IMR-90 (cell line): ENCODE data around the gene ERMP1. TPM values are rescaled to one million over a fixed set of nuclear protein-coding genes. Genes with fewer than 3 reads are reported as not detected.

Experiments
- ATAC-seq: fragments of 200-7000 bp; cut with Tn5 transposase; 2 replicates; pipeline ENCODE4 v1.9.1; 2020; ENCODE audit warnings: low read depth, mild to moderate bottlenecking, moderate library complexity
- BruUV-seq: library from RNA; stranded (reverse); fragments of 400-500 nt; replicated peaks from 2 replicates; lab custom pipeline; 2021; lab: Mats Ljungman, UMichigan
- CTCF ChIA-PET: fragments of 300-600 bp; formaldehyde crosslinking; extraction: SDS; loops from one replicate; lab custom pipeline; 2021; ENCODE audit warnings: antibody characterized with exemption; lab: Yijun Ruan, JAX
- POLR2A ChIA-PET: fragments of 300-600 bp; sonication (Branson Sonifier 250); formaldehyde crosslinking; loops from one replicate; lab custom pipeline; 2022; ENCODE audit warnings: antibody characterized with exemption; ENCODE audit not compliant: unreplicated experiment; lab: Charles Lee
- DNase-seq: peaks from one replicate; pipeline ENCODE4 v3.0.0; 2013
- H2AFZ ChIP-seq: replicated peaks from 2 replicates; pipeline ENCODE3; 2013; ENCODE audit warnings: low read length, mild to moderate bottlenecking; ENCODE audit not compliant: poor library complexity
- H2AK5ac ChIP-seq: 2 replicates; pipeline ENCODE4 v1.6.1; 2013; ENCODE audit warnings: low read depth, low read length, inconsistent platforms
- H2AK9ac ChIP-seq: replicated peaks from 2 replicates; pipeline ENCODE3; 2013; ENCODE audit warnings: mild to moderate bottlenecking, low read depth, low read length, moderate library complexity; ENCODE audit not compliant: poor library complexity
- H2BK120ac ChIP-seq: 2 replicates; pipeline ENCODE4 v1.6.1; 2013; ENCODE audit warnings: low read depth, low read length, inconsistent platforms
- H2BK15ac ChIP-seq: 3 replicates; pipeline ENCODE4 v1.6.1; 2013; ENCODE audit warnings: low read depth, low read length, inconsistent platforms
- H2BK20ac ChIP-seq: 2 replicates; pipeline ENCODE4 v1.6.1; 2013; ENCODE audit warnings: low read depth, mild to moderate bottlenecking, inconsistent platforms, low read length, moderate library complexity
- H2BK5ac ChIP-seq: 2 replicates; pipeline ENCODE4 v1.6.1; 2013; ENCODE audit warnings: mild to moderate bottlenecking, low read depth, low read length, inconsistent platforms; ENCODE audit not compliant: poor library complexity, severe bottlenecking
- H3K14ac ChIP-seq: replicated peaks from 2 replicates; pipeline ENCODE4 v1.6.1; 2013; ENCODE audit warnings: low read depth, low read length, inconsistent platforms
- H3K18ac ChIP-seq: 2 replicates; pipeline ENCODE4 v1.6.1; 2013; ENCODE audit warnings: low read depth, low read length, control low read depth
- H3K23ac ChIP-seq: 2 replicates; pipeline ENCODE4 v1.6.1; 2013; ENCODE audit warnings: low read depth, low read length, inconsistent platforms
- H3K27ac ChIP-seq: 2 replicates; pipeline ENCODE4 v1.5.1; 2013; ENCODE audit warnings: mild to moderate bottlenecking, control low read depth, low read length; ENCODE audit not compliant: insufficient read depth
- H3K27me3 ChIP-seq: 2 replicates; pipeline ENCODE4 v1.6.1; 2013; ENCODE audit warnings: low read length; ENCODE audit not compliant: control insufficient read depth, insufficient read depth
- H3K36me3 ChIP-seq: 2 replicates; pipeline ENCODE4 v1.6.1; 2013; ENCODE audit warnings: low read length, mixed read lengths; ENCODE audit not compliant: control insufficient read depth, insufficient read depth
- H3K4ac ChIP-seq: 2 replicates; pipeline ENCODE4 v1.6.1; 2013; ENCODE audit warnings: low read depth, low read length, inconsistent platforms
- H3K4me1 ChIP-seq: 2 replicates; pipeline ENCODE4 v1.6.1; 2013; ENCODE audit warnings: low read length, mixed read lengths; ENCODE audit not compliant: control insufficient read depth, insufficient read depth
- H3K4me2 ChIP-seq: 2 replicates; pipeline ENCODE4 v1.6.1; 2013; ENCODE audit warnings: low read depth, mild to moderate bottlenecking, control low read depth, low read length, moderate library complexity
- H3K4me3 ChIP-seq: 2 replicates; pipeline ENCODE4 v1.5.1; 2013; ENCODE audit warnings: low read depth, mild to moderate bottlenecking, control low read depth, low read length, moderate library complexity; ENCODE audit not compliant: insufficient read depth
- H3K56ac ChIP-seq: 2 replicates; pipeline ENCODE4 v1.6.1; 2013; ENCODE audit warnings: low read length, inconsistent platforms; ENCODE audit not compliant: insufficient read depth; ENCODE audit errors: extremely low read depth
- H3K79me1 ChIP-seq, 2 experiments: 2 replicates each; pipeline ENCODE4 v1.6.1; 2013; ENCODE audit warnings: low read length in 2 of 2, inconsistent platforms in 1 of 2, low read depth in 1 of 2
- H3K9ac ChIP-seq: 2 replicates; pipeline ENCODE4 v1.6.1; 2013; ENCODE audit warnings: low read depth, low read length, control low read depth
- H3K9me1 ChIP-seq: 2 replicates; pipeline ENCODE4 v1.6.1; 2013; ENCODE audit warnings: low read length, inconsistent platforms; ENCODE audit not compliant: insufficient read depth
- H3K9me3 ChIP-seq: 2 replicates; pipeline ENCODE4 v1.6.1; 2013; ENCODE audit warnings: low read length; ENCODE audit not compliant: control insufficient read depth, insufficient read depth
- H4K20me1 ChIP-seq: 2 replicates; pipeline ENCODE4 v1.6.1; 2013; ENCODE audit warnings: low read length, inconsistent platforms; ENCODE audit not compliant: insufficient read depth
- H4K5ac ChIP-seq: 2 replicates; pipeline ENCODE4 v1.6.1; 2013; ENCODE audit warnings: mild to moderate bottlenecking, low read depth, low read length, control low read depth
- H4K8ac ChIP-seq, 2 experiments: 2 replicates each; pipeline ENCODE4 v1.6.1; 2013; ENCODE audit warnings: low read depth in 2 of 2, low read length in 2 of 2, control low read depth in 1 of 2, inconsistent platforms in 1 of 2
- H4K91ac ChIP-seq: 2 replicates; pipeline ENCODE4 v1.6.1; 2013; ENCODE audit warnings: low read depth, low read length, inconsistent platforms; ENCODE audit not compliant: insufficient read depth
- CEBPB ChIP-seq: IDR thresholded peaks from 2 replicates; pipeline ENCODE4 v1.6.1; 2012; ENCODE audit warnings: low read depth, low read length, improper control_type of control experiment
- CTCF ChIP-seq: conservative IDR thresholded peaks from 2 replicates; pipeline ENCODE4 v1.5.1; 2012; ENCODE audit warnings: mild to moderate bottlenecking, low read depth, low read length, improper control_type of control experiment
- ELK1 ChIP-seq: fragments of 150-350 bp; IDR thresholded peaks from 2 replicates; pipeline ENCODE4 v1.6.1; 2016; ENCODE audit warnings: low read depth, mild to moderate bottlenecking, low read length, moderate library complexity, borderline replicate concordance
- FOS ChIP-seq: fragments of 150-350 bp; IDR thresholded peaks from 2 replicates; pipeline ENCODE4 v1.6.1; 2016; ENCODE audit warnings: low read depth, low read length
- MAFK ChIP-seq: IDR thresholded peaks from 2 replicates; pipeline ENCODE4 v1.6.1; 2012; ENCODE audit warnings: low read depth, low read length, improper control_type of control experiment
- MAZ ChIP-seq: IDR thresholded peaks from 2 replicates; pipeline ENCODE4 v1.6.1; 2012; ENCODE audit warnings: low read depth, mild to moderate bottlenecking, low read length, improper control_type of control experiment, moderate library complexity, borderline replicate concordance
- MXI1 ChIP-seq: IDR thresholded peaks from 2 replicates; pipeline ENCODE4 v1.6.1; 2012; ENCODE audit warnings: low read depth, mild to moderate bottlenecking, low read length, moderate library complexity, borderline replicate concordance
- NFE2L2 ChIP-seq: fragments of 150-350 bp; IDR thresholded peaks from 2 replicates; pipeline ENCODE4 v1.6.1; 2016; ENCODE audit warnings: low read depth, mild to moderate bottlenecking, low read length
- RAD21 ChIP-seq: IDR thresholded peaks from 2 replicates; pipeline ENCODE4 v1.6.1; 2012; ENCODE audit warnings: low read length, improper control_type of control experiment
- RCOR1 ChIP-seq: IDR thresholded peaks from 2 replicates; pipeline ENCODE4 v1.6.1; 2012; ENCODE audit warnings: mild to moderate bottlenecking, low read length, improper control_type of control experiment; ENCODE audit not compliant: insufficient replicate concordance
- RFX5 ChIP-seq: IDR thresholded peaks from 2 replicates; pipeline ENCODE4 v1.8.0; 2012; ENCODE audit warnings: low read depth, mild to moderate bottlenecking, low read length, moderate library complexity
- USF2 ChIP-seq: fragments of 150-350 bp; IDR thresholded peaks from 2 replicates; pipeline ENCODE4 v1.6.1; 2017; ENCODE audit warnings: mild to moderate bottlenecking, antibody characterized with exemption, low read length, low read depth
- WGBS, 2 experiments: methylation state at CpG; one replicate each; pipeline versions ENCODE4 v1.1.5 to v1.1.7; 2013; ENCODE audit warnings: missing lambda C conversion rate in 2 of 2; ENCODE audit not compliant: insufficient read length in 1 of 2; ENCODE audit errors: extremely low coverage in 2 of 2; 5-methylcytosine and 5-hydroxymethylcytosine counted together
- dilution Hi-C: fragments of 300-500 bp; cut with HindIII; formaldehyde crosslinking; loops from one replicate; pipeline ENCODE4 v1.14.3; 2018; ENCODE audit warnings: low sequenced_read_pairs; ENCODE audit not compliant: unreplicated experiment
- in situ Hi-C: fragments of 300-500 bp; cut with MboI; formaldehyde crosslinking; loops from 3 replicates; pipeline ENCODE4 v1.14.3; 2019; ENCODE audit warnings: low sequenced_read_pairs, inconsistent platforms, mixed read lengths
- intact Hi-C: fragments of 100-400 bp; cut with micrococcal nuclease; formaldehyde crosslinking; loops from 2 replicates; pipeline ENCODE4 v1.10.0; 2022
- polyA plus RNA-seq, 3 experiments: library from polyadenylated mRNA; depleted of rRNA; stranded (reverse); fragments of >200 nt; gene quantifications; 2 replicates each; pipeline ENCODE4 v1.2.3, GENCODE V29; 2012; ENCODE audit warnings: low replicate concordance in 1 of 3
- total RNA-seq: library from RNA; depleted of rRNA; stranded (reverse); fragments of >200 nt; gene quantifications from 2 replicates; pipeline ENCODE4 v1.2.3, GENCODE V29; 2012

The ERMP1 gene
- total and polyA plus RNA-seq, 2 of the 4 experiments (the other 2 are of a cell fraction), result 2.2 to 4.7 TPM

- no peak overlapping the region for H2BK15ac ChIP-seq
- ATAC-seq, result no peak
- H3K9me3 ChIP-seq, result no peaks in the 10 kb centered on the region
- no peaks in the 10 kb centered on the region for H3K4me1 ChIP-seq
- ChIA-PET CTCF (interaction anchor here (1.0 kb wide), 1 partner anchor 22 kb away, joined by 3 read pairs; no protein-coding TSS in a partner anchor), POLR2A (no interaction called here)
- DNase-seq, result no peak
- in situ Hi-C loops (no loop called here), intact Hi-C loops (no loop called here), dilution Hi-C loops (no loop called here)
- TF ChIP-seq ELK1 (no peak), USF2 (no peak), MAZ (no peak), RAD21 (no peak), NFE2L2 (no peak), FOS (no peak), MAFK (no peak), CEBPB (no peak), CTCF (no peak), RCOR1 (no peak), RFX5 (no peak), MXI1 (no peak)
- no peak overlapping the region for H3K27ac ChIP-seq
- H3K23ac ChIP-seq, result no peak overlapping the region
- no CpG with 5 or more reads among the region's 1 CpG for WGBS, 2 experiments
- H4K20me1 ChIP-seq, result no peaks in the 10 kb centered on the region
- H3K9ac ChIP-seq, result no peak overlapping the region
- no peak overlapping the region for H2BK5ac ChIP-seq
- H4K5ac ChIP-seq, result no peak overlapping the region
- H3K18ac ChIP-seq, result no peak overlapping the region
- no peak overlapping the region for H2AK9ac ChIP-seq
- no peak overlapping the region for H3K56ac ChIP-seq
- H3K4me3 ChIP-seq, result no peak overlapping the region
- no TSS peak for BruUV-seq
- H4K91ac ChIP-seq, result no peak overlapping the region
- no peak overlapping the region for H2BK120ac ChIP-seq
- H3K36me3 ChIP-seq, result peaks cover 1% of the 10 kb centered on the region; the same call in 1 of the 2 replicates
- no peak overlapping the region for H3K4ac ChIP-seq
- H2BK20ac ChIP-seq, result no peak overlapping the region
- H3K79me1 ChIP-seq, result no peaks in the 10 kb centered on the region
- no peak overlapping the region for H2AFZ ChIP-seq
- H3K4me2 ChIP-seq, result no peak overlapping the region
- H3K9me1 ChIP-seq, result no peaks in the 10 kb centered on the region; the same call in 1 of the 2 replicates
- H3K14ac ChIP-seq, result no peak overlapping the region
- H3K27me3 ChIP-seq, result no peaks in the 10 kb centered on the region
- no peak overlapping the region for H4K8ac ChIP-seq
- H2AK5ac ChIP-seq, result no peak overlapping the region
Observed at GRCh38 chr9:5820425-5820824, 12.5 kb downstream of the ERMP1 start.
